Prostate gland (tissue), 2 donors: ENCODE results near the gene MDFIC. TPM values are rescaled to one million over a fixed set of nuclear protein-coding genes. Genes with fewer than 3 reads are reported as not detected.

ENCODE experiments used
- DNase-seq: peaks from one replicate; pipeline ENCODE4 v3.0.0-alpha.2; 2019; ENCODE audit warnings: low spot score
- H3K27ac ChIP-seq, 2 donors: fragments of 200-600 bp; sonication (generic); 2 replicates each; pipeline ENCODE4 v1.5.1; 2017 to 2019
- H3K27me3 ChIP-seq: fragments of 200-600 bp; sonication (generic); replicated peaks from 2 replicates; pipeline ENCODE4 v1.5.1; 2019; ENCODE audit not compliant: insufficient read depth
- H3K36me3 ChIP-seq, 2 donors: fragments of 200-600 bp; sonication (generic); 1 replicate in 1 of 2; 2 replicates in 1 of 2; pipeline versions ENCODE4 v1.5.1 to v1.8.1; 2017 to 2019
- H3K4me1 ChIP-seq: fragments of 200-600 bp; sonication (generic); replicated peaks from 2 replicates; pipeline ENCODE4 v1.5.1; 2019
- H3K4me3 ChIP-seq, 2 donors: fragments of 200-600 bp; sonication (generic); 2 replicates each; pipeline ENCODE4 v1.5.1; 2017 to 2019
- H3K9me3 ChIP-seq: fragments of 200-600 bp; sonication (generic); 2 replicates; pipeline ENCODE4 v1.5.1; 2017
- CTCF ChIP-seq, 4 experiments: fragments of 200-600 bp in 2 of 4; fragments of 450-650 bp in 2 of 4; sonication (generic) in 2 of 4; IDR thresholded peaks; 1 replicate in 3 of 4; 2 replicates in 1 of 4; pipeline ENCODE4 v1.5.1; 2016 to 2019; ENCODE audit warnings: antibody characterized with exemption in 4 of 4, mild to moderate bottlenecking in 2 of 4, moderate library complexity in 2 of 4
- POLR2A ChIP-seq: fragments of 450-650 bp; IDR thresholded peaks from one replicate; pipeline ENCODE4 v1.6.1; 2016; ENCODE audit warnings: antibody characterized with exemption, mild to moderate bottlenecking
- POLR2AphosphoS5 ChIP-seq: sonication (generic); formaldehyde crosslinking; IDR thresholded peaks from one replicate; pipeline ENCODE4 v1.6.1; 2017; ENCODE audit warnings: antibody characterized with exemption
- WGBS: methylation state at CpG from one replicate; pipeline ENCODE4 v1.1.5; 2018; 5-methylcytosine and 5-hydroxymethylcytosine counted together
- intact Hi-C: fragments of 100-400 bp; cut with DNase I; formaldehyde crosslinking; loops from one replicate; pipeline ENCODE4 v1.14.2; 2022
- total RNA-seq, 2 donors: library from RNA; depleted of rRNA; stranded (reverse); fragments of >200 nt; gene quantifications; one replicate each; pipeline ENCODE4 v1.1.0, GENCODE V29; 2016

Gene MDFIC
- total RNA-seq, 2 donors from 2014 or later: 17.2 to 24.8 TPM

DNA sequence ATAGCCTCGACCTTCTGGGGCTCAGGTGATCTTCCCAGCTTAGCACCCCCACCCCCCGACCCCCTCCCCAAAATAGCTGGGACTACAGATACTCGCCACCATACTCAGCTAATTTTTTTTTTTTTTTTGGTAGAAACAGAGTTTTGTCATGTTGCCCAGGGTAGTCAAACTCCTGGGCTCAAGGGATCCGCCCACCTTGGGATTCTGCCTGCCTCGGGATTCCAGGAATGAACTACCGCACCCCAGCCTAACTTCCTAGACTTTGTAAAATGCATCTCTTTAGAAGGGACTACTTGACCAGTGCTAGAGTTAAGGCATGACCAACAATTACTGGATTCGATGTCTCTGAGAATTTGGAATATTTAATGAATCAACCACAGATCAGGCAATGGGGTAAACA is 85.9 kb downstream of the MDFIC start:
- Histone ChIP-seq H3K9me3 (no peaks in the 10 kb centered on the region), H3K27ac (no peak overlapping the region), H3K36me3 (no peaks in the 10 kb centered on the region), H3K4me3 (no peak overlapping the region), H3K27me3 (no peaks in the 10 kb centered on the region), H3K4me1 (no peaks in the 10 kb centered on the region)
- intact Hi-C loops: loop anchor here (5.0 kb wide), 1 partner anchor 85 kb away; the partner anchor contains the start of gene MDFIC
- TF ChIP-seq POLR2A: no peak
- no peak for TF ChIP-seq POLR2AphosphoS5
- no peak for TF ChIP-seq CTCF (IDR thresholded peaks at IDR 0.05)
- DNase-seq: no peak
- 90% methylated on average over 7 of the region's 7 CpGs for WGBS

GRCh38 chr7:115008465-115009114 is 86.7 kb downstream of the MDFIC start:
- DNase-seq: no peak
- Histone ChIP-seq H3K4me1 (no peaks in the 10 kb centered on the region), H3K27me3 (no peaks in the 10 kb centered on the region), H3K27ac (no peak overlapping the region), H3K36me3 (no peaks in the 10 kb centered on the region), H3K9me3 (no peaks in the 10 kb centered on the region), H3K4me3 (no peak overlapping the region)
- no peak for TF ChIP-seq CTCF (IDR thresholded peaks at IDR 0.05)
- no peak for TF ChIP-seq POLR2A
- no peak for TF ChIP-seq POLR2AphosphoS5
- 25% methylated on average over 8 of the region's 8 CpGs for WGBS
- intact Hi-C loops: loop anchor here (5.0 kb wide), 1 partner anchor 86 kb away; the partner anchor contains the start of gene MDFIC

- Histone ChIP-seq H3K27ac (no peak overlapping the region), H3K27me3 (no peaks in the 10 kb centered on the region), H3K4me3 (no peak overlapping the region), H3K9me3 (no peaks in the 10 kb centered on the region), H3K36me3 (no peaks in the 10 kb centered on the region), H3K4me1 (no peaks in the 10 kb centered on the region)
- WGBS: 4% methylated on average over 3 of the region's 3 CpGs
- intact Hi-C loops: loop anchor here (5.0 kb wide), 1 partner anchor 87 kb away; the partner anchor contains the start of gene MDFIC
- TF ChIP-seq CTCF (IDR thresholded peaks at IDR 0.05) (no peak), POLR2AphosphoS5 (no peak), POLR2A (no peak)
- DNase-seq: no peak
These were observed 87.2 kb downstream of the MDFIC start for GRCh38 chr7:115009139-115009538.

- intact Hi-C loops: loop anchor here (5.0 kb wide), 1 partner anchor 88 kb away; the partner anchor contains the start of gene MDFIC
- WGBS: 29% methylated on average over 1 of the region's 1 CpG
- Histone ChIP-seq H3K9me3 (no peaks in the 10 kb centered on the region), H3K4me3 (no peak overlapping the region), H3K27ac (no peak overlapping the region), H3K27me3 (no peaks in the 10 kb centered on the region), H3K4me1 (no peaks in the 10 kb centered on the region), H3K36me3 (no peaks in the 10 kb centered on the region)
- no peak for TF ChIP-seq POLR2A
- TF ChIP-seq CTCF (IDR thresholded peaks at IDR 0.05): no peak
- TF ChIP-seq POLR2AphosphoS5: peak; percentile 45
- DNase-seq: no peak
These were observed 88.0 kb downstream of the MDFIC start for GRCh38 chr7:115009736-115010440.

- TF ChIP-seq POLR2A: no peak
- no peak for TF ChIP-seq POLR2AphosphoS5
- TF ChIP-seq CTCF (IDR thresholded peaks at IDR 0.05): no peak
- no peaks in the 10 kb centered on the region for H3K27me3 ChIP-seq
- DNase-seq: no peak
- intact Hi-C loops: no loop called here
- 42% methylated on average over 1 of the region's 1 CpG for WGBS
- no peaks in the 10 kb centered on the region for H3K9me3 ChIP-seq
- no peaks in the 10 kb centered on the region for H3K36me3 ChIP-seq
- H3K4me3 ChIP-seq: no peak overlapping the region
- H3K4me1 ChIP-seq: no peaks in the 10 kb centered on the region
- H3K27ac ChIP-seq: no peak overlapping the region
These were observed 88.5 kb downstream of the MDFIC start for GRCh38 chr7:115010441-115010820.
